GM13976 (cell line): ENCODE data around the gene TNS3.

Experiments
- DNase-seq: peaks from one replicate; pipeline ENCODE4 v3.0.0; 2012; ENCODE audit warnings: low spot score
- in situ Hi-C: fragments of 300-500 bp; cut with MboI; formaldehyde crosslinking; loops from one replicate; pipeline ENCODE4 v1.12.0; 2022; ENCODE audit warnings: low sequenced_read_pairs, mixed read lengths, inconsistent platforms; ENCODE audit not compliant: unreplicated experiment
- TF ChIP-seq, protein P1 (sequence below): IDR thresholded peaks from 2 replicates; pipeline ENCODE4 v1.5.1; 2012; ENCODE audit warnings: borderline replicate concordance, mild to moderate bottlenecking; ENCODE audit not compliant: insufficient read depth; ENCODE audit errors: extremely low read depth, missing control alignments, control extremely low read depth

The TNS3 gene

DNA sequence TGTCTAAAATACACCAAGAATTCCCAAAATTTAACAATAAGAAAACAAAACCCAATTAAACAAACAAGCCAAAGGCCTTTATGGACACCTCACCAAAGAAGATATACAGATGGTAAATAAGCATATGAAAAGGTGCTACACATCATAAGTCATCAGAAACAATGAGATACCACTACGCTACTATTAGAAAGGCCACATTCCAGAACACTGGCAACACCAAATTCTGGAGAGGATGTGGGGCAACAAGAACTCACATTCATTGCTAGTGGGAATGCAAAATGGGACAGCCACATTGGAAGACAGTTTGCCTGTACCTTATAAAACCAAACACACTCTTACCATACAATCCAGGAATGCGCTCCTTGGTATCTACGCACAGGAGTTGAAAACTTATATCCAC, 291.4 kb downstream of the TNS3 start:
- in situ Hi-C loops, result no loop called here
- TF ChIP-seq, protein P1, sequence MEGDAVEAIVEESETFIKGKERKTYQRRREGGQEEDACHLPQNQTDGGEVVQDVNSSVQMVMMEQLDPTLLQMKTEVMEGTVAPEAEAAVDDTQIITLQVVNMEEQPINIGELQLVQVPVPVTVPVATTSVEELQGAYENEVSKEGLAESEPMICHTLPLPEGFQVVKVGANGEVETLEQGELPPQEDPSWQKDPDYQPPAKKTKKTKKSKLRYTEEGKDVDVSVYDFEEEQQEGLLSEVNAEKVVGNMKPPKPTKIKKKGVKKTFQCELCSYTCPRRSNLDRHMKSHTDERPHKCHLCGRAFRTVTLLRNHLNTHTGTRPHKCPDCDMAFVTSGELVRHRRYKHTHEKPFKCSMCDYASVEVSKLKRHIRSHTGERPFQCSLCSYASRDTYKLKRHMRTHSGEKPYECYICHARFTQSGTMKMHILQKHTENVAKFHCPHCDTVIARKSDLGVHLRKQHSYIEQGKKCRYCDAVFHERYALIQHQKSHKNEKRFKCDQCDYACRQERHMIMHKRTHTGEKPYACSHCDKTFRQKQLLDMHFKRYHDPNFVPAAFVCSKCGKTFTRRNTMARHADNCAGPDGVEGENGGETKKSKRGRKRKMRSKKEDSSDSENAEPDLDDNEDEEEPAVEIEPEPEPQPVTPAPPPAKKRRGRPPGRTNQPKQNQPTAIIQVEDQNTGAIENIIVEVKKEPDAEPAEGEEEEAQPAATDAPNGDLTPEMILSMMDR, result no peak
- DNase-seq, result no peak

DNA sequence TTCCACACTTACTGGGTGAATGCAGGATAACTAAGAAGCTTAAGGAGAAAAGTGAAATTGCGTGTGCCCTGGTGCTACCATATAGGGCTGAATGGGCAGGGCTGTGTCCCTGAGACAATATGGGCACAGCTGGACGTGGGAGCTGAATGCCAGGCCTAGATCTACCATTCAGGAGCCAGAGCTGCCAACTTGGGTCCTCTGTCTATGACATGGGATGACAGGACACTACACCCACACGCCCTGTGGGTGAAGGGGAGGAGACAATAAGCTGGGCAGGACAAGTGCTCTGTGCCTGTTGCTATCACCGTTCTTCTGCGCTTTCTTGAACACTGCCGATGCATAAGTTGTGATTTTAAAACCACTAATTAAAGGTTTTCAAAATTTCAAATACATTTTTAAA, 293.9 kb downstream of the TNS3 start:
- in situ Hi-C loops, result no loop called here

DNA sequence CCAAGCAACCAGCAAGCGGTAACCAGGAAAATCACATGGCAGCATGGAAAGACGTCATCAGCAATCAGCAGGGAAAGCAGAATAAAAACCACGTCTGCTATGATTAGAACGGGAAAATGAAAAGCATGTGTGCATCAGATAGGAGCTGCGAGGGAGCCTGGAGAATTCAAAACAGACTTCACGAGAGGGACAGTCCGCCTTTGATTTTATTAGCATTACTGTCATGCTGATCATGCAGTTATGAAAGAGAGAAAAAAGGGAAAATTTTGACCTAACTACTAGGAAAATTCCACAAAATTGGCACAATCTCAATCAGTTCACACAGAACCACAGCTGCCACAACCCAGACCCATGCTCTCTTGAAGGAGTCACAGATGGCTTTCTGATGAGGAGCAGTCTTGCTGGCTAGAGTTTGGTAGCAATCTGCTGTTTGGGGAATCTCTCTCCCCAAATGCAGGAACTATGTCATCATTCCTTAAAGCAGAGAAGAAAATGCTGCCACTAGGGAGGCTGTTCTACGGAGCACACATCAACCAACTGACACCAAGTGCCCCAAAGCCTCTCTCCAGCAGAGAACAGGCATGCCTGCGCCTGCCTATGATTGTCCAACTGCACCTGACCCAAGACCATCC, 295.9 kb downstream of the TNS3 start:
- TF ChIP-seq, protein P1, result no peak
- in situ Hi-C loops, result no loop called here
- no peak for DNase-seq

More for the DNA sequence above, 293.9 kb downstream of the TNS3 start:
- TF ChIP-seq, protein P1, result no peak
- no peak for DNase-seq

DNA sequence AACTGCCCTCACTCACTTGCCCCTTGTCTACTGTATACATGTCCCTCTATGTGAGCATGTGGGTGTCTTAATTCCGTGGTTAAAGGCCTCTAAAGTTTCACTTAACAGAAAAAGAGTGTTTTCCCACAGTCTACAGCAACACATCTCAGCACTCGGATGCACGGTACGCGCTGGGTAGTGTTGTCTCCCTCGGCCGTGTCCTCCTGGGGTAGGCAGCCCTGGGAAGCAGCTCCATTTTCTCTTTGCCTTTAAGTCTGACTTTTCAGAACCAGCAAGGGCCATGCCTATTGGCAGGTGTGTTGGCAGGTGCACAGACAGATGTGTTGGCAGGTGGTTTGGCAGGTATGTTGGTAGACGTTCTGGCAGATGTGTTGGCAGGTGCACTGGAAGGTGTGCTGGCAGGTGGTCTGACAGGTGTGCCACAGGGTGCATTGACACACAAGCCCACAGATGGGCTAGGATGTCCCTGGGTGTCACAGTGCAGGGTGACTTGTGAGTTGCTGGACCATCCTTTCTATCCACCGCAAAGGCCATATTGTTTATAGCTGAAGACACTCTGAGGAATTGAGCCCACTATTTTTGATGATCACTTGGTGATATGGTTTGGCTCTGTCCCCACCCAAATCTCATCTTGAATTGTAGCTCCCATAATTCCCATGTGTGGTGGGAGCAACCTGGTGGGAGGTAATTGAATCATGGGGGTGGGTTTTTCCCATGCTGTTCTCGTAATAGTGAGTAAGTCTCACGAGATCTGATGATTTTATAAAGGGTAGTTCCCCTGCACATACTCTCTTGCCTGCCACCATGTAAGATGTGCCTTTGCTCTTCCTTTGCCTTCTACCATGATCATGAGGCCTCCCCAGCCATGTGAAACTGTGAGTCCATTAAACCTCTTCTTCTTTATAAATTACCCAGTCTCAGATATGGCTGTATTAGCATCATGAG, 296.9 kb downstream of the TNS3 start:
- in situ Hi-C loops, result no loop called here
- DNase-seq, result no peak

DNA sequence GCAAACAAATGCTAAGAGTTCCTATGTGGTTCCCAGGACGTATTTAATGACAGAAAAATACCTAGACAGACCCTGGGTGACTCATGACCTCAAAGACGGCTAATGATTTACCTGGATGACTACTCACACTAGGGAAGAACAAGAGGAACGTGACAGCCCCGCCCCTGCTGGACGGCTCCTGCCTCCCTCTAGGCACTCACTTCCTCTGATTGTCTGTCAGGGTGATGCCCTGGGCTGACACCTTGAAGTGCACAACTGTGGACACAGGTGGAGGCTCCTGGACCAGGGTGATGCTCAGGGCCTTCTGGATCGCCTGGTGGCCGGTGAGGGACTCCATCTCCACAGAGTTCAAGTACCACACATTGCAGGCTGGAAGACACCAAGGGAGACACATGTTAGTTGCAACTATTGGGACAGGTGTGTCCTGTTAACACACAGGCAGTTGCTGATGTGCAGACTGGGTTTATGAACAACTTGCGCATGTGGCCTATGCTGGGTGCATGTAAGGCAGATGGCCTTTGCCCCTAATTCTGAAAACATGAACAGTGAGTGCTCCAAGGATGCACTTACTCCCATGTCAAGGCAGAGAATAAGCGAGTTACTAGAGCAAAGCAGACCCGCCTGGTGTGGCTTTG, 298.3 kb downstream of the TNS3 start:
- in situ Hi-C loops, result no loop called here
- no peak for DNase-seq
- TF ChIP-seq, protein P1, result no peak

More for the DNA sequence above, 296.9 kb downstream of the TNS3 start:
- TF ChIP-seq, protein P1, result no peak

DNA sequence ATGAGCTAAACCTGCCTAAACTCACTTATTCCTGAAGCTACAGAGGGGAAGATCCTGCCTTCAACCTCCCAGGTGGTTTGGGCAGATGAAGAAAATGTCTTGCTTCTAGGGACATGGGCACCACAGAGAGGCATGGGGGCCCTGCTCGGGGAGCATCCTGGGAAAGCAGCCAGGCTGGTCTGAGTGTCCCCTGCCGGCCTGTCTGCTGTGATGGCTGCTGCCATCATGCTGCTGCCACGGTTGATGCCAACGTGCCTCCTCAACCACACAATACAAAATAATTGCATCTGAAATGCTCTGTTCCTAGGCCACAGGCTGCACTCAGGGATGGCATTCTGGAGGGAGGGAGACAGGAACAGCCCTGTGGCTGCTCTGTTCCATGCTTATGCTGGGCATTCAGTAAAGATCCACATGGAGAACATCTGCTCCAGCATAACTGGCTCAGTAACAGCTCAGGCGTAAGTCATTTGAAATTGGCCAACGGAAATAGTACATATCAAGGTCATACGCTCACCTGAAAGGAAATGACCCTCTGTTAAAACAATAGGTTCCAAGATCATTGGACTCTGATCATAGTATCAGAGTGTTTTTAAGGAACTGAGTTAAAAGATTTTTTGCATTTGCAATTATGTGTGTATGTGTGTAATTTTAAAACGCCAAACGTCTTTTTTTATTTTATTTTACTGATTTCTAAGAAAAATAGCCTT, 299.0 kb downstream of the TNS3 start:
- in situ Hi-C loops, result no loop called here
- TF ChIP-seq, protein P1, result no peak
- DNase-seq, result no peak
